Effector memory CD4-positive, alpha-beta T cell (primary cell): ENCODE data around the gene ZNF649.

Experiments used
- DNase-seq, 3 donors: peaks; one replicate each; pipeline ENCODE4 v3.0.0-alpha.2; 2020
- H3K27ac ChIP-seq: 2 replicates; pipeline ENCODE4 v1.7.0; 2013; ENCODE audit warnings: mild to moderate bottlenecking, low read length, moderate library complexity; ENCODE audit not compliant: insufficient read depth, poor library complexity, severe bottlenecking
- H3K27me3 ChIP-seq: replicated peaks from 2 replicates; pipeline ENCODE4 v1.7.0; 2013; ENCODE audit warnings: mild to moderate bottlenecking, low read length; ENCODE audit not compliant: insufficient read depth, control insufficient read depth, poor library complexity, severe bottlenecking
- H3K36me3 ChIP-seq: 2 replicates; pipeline ENCODE4 v1.7.0; 2013; ENCODE audit warnings: mild to moderate bottlenecking, low read length, moderate library complexity; ENCODE audit not compliant: control insufficient read depth, insufficient read depth
- H3K4me1 ChIP-seq: 2 replicates; pipeline ENCODE4 v1.7.0; 2013; ENCODE audit warnings: low read length, mild to moderate bottlenecking; ENCODE audit not compliant: control insufficient read depth, insufficient read depth, poor library complexity, severe bottlenecking
- H3K4me3 ChIP-seq: 2 replicates; pipeline ENCODE4 v1.7.0; 2013; ENCODE audit warnings: low read length, low read depth, mild to moderate bottlenecking; ENCODE audit not compliant: insufficient read depth, poor library complexity, severe bottlenecking
- H3K9me3 ChIP-seq: 2 replicates; pipeline ENCODE4 v1.7.0; 2013; ENCODE audit warnings: mild to moderate bottlenecking, low read length, moderate library complexity; ENCODE audit not compliant: control insufficient read depth
- total RNA-seq, 3 donors: gene quantifications; one replicate each; lab custom pipeline; 2026; lab: John Stamatoyannopoulos, UW

ZNF649 gene
- total RNA-seq, result 6.2 to 11.6 (median 6.3) reads per million in 3 donors

DNA sequence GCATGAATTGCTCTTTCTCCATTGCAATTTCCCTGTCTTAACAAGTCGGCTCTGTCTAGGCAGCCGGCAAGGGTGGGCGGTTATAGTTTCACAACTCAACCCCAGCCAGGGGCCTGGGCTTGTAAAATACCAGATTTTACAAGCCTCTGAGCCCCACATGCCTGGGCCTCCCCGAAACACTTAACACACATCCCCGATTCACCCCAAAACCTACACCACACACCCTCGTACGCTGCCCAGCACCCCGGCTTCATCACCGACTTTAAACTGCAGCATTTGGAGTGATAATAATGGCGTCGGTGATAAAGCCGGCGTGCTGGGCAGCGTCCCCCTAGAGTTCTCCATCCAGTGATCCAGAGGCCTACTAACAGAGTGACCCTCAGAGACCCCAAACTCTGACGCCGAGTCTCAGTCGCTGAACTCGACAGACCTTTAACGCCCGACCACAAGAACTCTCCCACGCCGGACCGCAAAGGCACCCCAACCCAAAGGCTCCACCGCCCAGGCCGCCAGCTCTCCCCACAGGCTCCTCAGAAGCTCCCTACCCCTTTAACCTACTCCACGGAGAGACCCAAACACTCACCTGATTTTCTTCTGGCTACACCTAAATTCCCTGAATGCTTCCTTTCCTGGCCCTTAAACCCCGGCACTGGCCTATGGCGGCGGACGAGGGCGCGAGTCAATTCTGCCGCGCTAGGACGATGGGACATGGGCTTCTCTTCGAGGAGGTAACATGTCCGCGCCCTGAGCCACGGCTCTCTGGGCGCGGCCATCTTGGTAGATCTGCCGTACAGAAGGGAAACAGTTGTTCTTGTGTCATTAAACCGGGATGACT lies at the start of gene ZNF649:
Gene ZNF649, minus strand, starts transcription at position 687 of the 835 bp plus-strand sequence. CDS start 4,910 bp downstream, outside the sequence.
- no peaks in the 10 kb centered on the region for H3K27me3 ChIP-seq
- peak within 1 kb of the TSS; percentile 60 for H3K27ac ChIP-seq
- peak; percentile 50 to 62 (median 58) for DNase-seq
- H3K9me3 ChIP-seq, result peaks cover 18% of the 10 kb centered on the region
- H3K36me3 ChIP-seq, result peaks cover 13% of the 10 kb centered on the region
- H3K4me3 ChIP-seq, result peak within 1 kb of the TSS; percentile 93
- H3K4me1 ChIP-seq, result peaks cover 3% of the 10 kb centered on the region

DNA sequence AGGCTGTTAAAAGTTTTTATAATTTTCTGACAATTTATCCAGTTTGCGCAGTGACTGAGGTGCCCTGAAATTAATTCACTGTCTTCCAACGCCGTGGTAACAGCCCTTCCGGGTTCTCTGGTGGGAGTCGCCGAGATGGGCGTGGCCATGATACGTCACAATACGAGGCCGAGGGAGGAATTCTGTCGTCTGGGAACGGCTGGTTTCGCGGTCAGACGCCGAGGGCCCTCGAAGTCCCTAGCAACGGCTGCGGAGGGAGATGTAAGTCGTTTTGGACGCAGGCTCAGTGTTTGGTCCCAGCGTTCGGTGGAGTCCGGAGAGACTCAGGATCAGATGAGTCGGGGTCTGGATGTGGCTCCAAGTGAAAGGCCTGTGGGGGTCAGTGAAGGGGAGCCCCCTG lies 44.2 kb upstream of the ZNF649 start:
- Histone ChIP-seq H3K9me3 (peaks cover 72% of the 10 kb centered on the region), H3K27ac (no peak overlapping the region), H3K36me3 (peaks cover 11% of the 10 kb centered on the region), H3K4me3 (no peak overlapping the region), H3K4me1 (no peaks in the 10 kb centered on the region), H3K27me3 (no peaks in the 10 kb centered on the region)
- DNase-seq, result no peak

DNA sequence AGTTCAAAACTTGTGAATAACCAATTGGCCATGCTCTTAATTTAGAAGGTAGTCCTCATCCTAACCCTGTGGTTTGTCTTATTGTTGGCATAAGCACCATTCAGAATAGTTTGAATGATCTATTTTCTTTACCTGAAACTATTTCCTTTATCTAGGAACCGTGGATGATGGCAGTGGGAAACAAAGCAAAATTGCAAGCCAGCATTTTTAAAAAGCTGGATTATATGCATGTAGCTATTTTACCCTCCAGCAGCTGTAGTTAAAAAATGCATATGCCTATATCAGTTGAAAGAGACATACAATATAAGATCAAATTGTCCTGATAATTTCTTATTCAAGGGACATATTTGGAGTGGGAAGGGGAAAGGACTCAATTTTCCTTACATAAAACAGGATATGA lies 41.8 kb upstream of the ZNF649 start:
- H3K4me3 ChIP-seq, result no peak overlapping the region
- no peak overlapping the region for H3K27ac ChIP-seq
- no peaks in the 10 kb centered on the region for H3K4me1 ChIP-seq
- H3K27me3 ChIP-seq, result no peaks in the 10 kb centered on the region
- peaks cover 35% of the 10 kb centered on the region for H3K36me3 ChIP-seq
- peaks cover 84% of the 10 kb centered on the region for H3K9me3 ChIP-seq
- DNase-seq, result no peak

DNA sequence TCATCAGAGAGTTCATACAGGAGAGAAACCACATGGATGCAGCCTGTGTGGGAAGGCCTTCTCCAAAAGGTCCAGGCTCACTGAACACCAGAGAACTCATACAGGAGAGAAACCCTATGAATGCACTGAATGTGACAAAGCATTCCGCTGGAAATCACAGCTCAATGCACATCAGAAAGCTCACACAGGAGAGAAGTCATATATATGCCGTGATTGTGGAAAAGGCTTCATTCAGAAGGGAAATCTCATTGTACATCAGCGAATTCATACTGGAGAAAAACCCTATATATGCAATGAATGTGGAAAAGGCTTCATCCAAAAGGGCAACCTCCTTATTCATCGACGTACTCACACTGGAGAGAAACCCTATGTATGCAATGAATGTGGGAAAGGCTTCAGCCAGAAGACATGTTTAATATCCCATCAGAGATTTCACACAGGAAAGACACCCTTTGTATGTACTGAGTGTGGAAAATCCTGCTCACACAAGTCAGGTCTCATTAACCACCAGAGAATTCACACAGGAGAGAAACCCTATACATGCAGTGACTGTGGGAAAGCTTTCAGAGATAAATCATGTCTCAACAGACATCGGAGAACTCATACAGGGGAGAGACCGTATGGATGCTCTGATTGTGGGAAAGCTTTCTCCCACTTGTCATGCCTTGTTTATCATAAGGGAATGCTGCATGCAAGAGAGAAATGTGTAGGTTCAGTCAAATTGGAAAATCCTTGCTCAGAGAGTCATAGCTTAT lies 40.2 kb upstream of the ZNF649 start:
- Histone ChIP-seq H3K9me3 (peaks cover 80% of the 10 kb centered on the region), H3K27ac (no peak overlapping the region), H3K27me3 (no peaks in the 10 kb centered on the region), H3K4me3 (no peak overlapping the region), H3K36me3 (peaks cover 51% of the 10 kb centered on the region), H3K4me1 (no peaks in the 10 kb centered on the region)
- DNase-seq, result no peak

DNA sequence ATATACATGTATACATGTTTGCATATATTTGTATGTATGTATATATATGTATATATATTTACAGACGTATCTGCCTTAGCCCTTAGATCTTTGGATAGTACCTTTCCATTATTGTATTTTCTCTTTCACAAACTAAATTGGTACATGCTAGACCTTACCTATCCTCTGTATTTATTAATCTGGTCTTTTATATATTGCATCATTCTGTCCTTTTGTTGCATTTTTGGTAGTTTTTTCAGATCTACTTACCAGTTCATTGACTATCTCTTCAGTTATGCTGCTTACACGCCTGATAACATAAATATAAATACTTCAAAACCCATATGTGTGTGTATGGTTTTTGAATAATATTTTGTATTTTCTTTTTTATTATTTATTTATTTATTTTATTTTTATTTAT lies 34.1 kb upstream of the ZNF649 start:
- Histone ChIP-seq H3K9me3 (peaks cover 39% of the 10 kb centered on the region), H3K27me3 (no peaks in the 10 kb centered on the region), H3K4me1 (no peaks in the 10 kb centered on the region), H3K4me3 (no peak overlapping the region), H3K27ac (no peak overlapping the region), H3K36me3 (peaks cover 84% of the 10 kb centered on the region)
- no peak for DNase-seq

DNA sequence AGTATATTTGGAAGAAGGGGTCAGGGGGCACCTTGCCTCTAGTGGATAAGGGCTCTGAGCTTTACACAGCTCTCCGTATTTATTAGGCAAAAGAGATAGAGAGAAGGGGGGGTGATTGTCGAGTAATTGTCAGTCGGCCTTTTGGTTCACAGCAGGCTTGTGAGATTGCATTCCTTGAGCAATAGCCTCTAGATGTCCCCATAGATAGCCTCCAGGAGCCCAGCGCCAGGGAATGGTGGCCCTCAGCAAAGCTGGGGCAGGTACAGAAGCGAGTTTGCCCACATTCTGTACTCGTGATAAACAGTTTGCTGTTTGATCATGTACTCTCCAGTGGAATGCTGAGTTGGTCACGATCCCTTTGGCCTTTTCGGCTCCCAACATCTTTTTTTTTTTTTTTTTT lies 27.1 kb upstream of the ZNF649 start:
- Histone ChIP-seq H3K36me3 (peaks cover 64% of the 10 kb centered on the region), H3K4me1 (no peaks in the 10 kb centered on the region), H3K9me3 (peaks cover 11% of the 10 kb centered on the region), H3K4me3 (no peak overlapping the region), H3K27me3 (no peaks in the 10 kb centered on the region), H3K27ac (no peak overlapping the region)
- DNase-seq, result no peak

DNA sequence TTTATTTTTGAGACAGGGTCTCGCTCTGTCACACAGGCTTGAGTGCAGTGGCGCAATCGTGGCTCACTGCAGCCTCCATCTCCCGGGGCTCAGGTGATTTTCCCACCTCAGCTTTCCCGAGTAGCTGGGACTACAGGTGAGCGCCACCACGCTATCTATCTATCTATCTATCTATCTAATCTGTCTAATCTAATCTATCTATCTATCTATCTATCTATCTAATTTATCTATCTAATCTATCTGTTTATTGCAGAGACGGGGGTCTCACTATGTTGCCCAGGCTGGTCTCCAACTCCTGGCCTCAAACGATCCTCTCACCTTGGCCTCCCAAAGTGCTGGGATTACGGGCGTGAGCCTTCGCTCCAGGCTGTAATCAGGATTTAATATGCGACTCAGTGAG lies 23.0 kb upstream of the ZNF649 start:
- DNase-seq, result no peak
- peak overlapping the region; percentile 74 for H3K4me3 ChIP-seq
- peaks cover 4% of the 10 kb centered on the region for H3K4me1 ChIP-seq
- H3K27me3 ChIP-seq, result no peaks in the 10 kb centered on the region
- H3K27ac ChIP-seq, result no peak overlapping the region
- H3K36me3 ChIP-seq, result peaks cover 27% of the 10 kb centered on the region
- H3K9me3 ChIP-seq, result peaks cover 10% of the 10 kb centered on the region

DNA sequence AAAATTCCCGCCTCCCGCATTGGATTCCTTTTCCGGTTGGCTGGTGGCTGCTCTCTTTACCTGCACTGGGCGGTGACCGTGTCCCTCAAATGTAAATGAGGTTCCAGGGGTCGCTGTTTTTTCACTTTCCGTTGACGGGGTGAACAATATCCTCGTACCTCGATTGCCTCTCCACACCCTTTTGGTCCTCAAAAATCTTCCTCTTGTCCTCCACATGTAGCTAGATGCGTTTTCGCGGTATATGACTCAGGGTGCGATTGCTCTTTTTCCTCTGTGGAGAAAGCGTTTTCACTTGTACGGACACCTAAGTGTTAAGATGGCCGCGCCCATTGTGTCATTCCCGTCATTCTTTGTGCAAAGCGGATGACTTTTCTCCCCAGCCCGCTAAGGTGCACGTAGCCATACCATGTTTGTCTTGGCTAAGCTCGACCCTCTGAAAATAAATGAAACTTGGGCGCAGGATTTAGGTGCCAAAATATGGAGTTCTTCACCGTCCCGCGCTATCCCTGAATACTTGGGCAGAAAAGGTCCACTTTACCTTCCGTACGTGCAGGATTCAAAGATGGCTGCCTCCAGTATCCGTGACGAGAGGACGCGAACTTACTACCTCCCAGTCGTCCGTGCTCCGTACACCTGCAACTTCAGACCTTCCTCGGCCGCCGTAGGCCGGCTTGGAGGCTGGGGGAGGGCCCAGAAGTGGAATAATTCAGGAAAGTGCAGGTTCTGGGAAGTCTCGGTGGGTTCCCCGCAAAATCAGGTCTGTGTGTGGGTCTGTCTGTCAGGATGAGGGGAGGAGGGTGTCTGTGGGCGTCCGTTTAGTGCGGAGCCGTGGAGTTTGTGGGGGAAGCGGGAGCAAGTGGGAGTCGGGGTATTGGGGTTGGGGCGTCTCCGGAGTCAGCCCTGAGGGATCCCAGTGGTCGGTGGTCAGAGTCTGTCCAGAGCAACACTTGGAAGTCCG lies 22.2 kb upstream of the ZNF649 start, which contains the start of gene ZNF613:
Gene ZNF613, plus strand, starts transcription at position 689 of the 958 bp plus-strand sequence. CDS start 8,749 bp downstream, outside the sequence.
- Histone ChIP-seq H3K4me3 (peak within 1 kb of the TSS; percentile 74), H3K36me3 (peaks cover 24% of the 10 kb centered on the region), H3K27ac (peak within 1 kb of the TSS; percentile 63), H3K27me3 (no peaks in the 10 kb centered on the region), H3K4me1 (peaks cover 4% of the 10 kb centered on the region), H3K9me3 (peaks cover 15% of the 10 kb centered on the region)
- DNase-seq, result peak; percentile 53 to 70 (median 66)

DNA sequence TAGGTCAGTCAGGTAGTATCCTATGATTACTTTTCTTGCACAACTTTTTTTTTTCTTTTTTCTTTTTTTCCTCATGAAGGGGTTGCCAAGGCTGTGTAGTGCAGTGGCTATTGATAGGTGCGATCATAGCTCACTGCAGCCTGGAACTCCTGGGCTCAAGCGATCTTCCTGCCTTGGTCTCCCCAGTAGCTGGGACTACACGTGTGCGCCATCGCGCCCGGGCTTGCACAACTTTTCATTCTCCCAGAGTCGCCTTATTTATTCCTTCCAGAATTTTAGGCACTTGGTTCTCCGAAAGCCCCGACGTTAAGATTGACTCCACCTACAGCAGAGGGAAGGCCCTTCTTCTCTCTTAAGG lies 21.6 kb upstream of the ZNF649 start:
- H3K9me3 ChIP-seq, result peaks cover 22% of the 10 kb centered on the region
- H3K36me3 ChIP-seq, result peaks cover 17% of the 10 kb centered on the region
- H3K27ac ChIP-seq, result peak overlapping the region; percentile 63
- peak overlapping the region; percentile 74 for H3K4me3 ChIP-seq
- peaks cover 4% of the 10 kb centered on the region for H3K4me1 ChIP-seq
- no peak for DNase-seq
- no peaks in the 10 kb centered on the region for H3K27me3 ChIP-seq
